ENCODE data around the gene TASP1.

DNA sequence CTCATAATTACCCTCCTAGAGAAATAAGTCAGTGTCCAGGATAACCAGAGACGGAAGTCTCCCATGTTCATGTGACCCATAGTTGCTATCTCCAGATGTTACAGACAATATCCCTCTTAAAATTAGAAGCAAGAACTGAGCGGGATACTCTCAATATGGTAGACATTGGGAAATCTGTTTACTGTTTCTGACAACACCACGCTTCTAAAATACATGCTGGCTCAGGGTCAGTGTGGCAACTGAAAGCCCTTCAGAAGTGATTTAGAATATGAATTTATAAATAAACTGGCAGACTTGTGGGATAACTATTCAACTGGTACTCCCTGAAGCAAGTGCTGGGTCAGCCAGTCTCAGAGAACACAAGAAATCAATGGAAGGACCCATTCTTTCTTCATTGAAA, 108.6 kb downstream of the TASP1 start:
- TF ChIP-seq, protein P1, sequence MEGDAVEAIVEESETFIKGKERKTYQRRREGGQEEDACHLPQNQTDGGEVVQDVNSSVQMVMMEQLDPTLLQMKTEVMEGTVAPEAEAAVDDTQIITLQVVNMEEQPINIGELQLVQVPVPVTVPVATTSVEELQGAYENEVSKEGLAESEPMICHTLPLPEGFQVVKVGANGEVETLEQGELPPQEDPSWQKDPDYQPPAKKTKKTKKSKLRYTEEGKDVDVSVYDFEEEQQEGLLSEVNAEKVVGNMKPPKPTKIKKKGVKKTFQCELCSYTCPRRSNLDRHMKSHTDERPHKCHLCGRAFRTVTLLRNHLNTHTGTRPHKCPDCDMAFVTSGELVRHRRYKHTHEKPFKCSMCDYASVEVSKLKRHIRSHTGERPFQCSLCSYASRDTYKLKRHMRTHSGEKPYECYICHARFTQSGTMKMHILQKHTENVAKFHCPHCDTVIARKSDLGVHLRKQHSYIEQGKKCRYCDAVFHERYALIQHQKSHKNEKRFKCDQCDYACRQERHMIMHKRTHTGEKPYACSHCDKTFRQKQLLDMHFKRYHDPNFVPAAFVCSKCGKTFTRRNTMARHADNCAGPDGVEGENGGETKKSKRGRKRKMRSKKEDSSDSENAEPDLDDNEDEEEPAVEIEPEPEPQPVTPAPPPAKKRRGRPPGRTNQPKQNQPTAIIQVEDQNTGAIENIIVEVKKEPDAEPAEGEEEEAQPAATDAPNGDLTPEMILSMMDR (IDR thresholded peaks at IDR 0.05; ENCODE audit: borderline replicate concordance, extremely low read depth, low read length, poor library complexity, severe bottlenecking), result no peak
- TF ChIP-seq EZH2 (IDR thresholded peaks at IDR 0.05; ENCODE audit: borderline replicate concordance, low read depth, low read length, severe bottlenecking), result no peak

Measured in DND-41 (cell line).